Measurements from ENCODE around the gene TUBB4B.

The TUBB4B gene

DNA sequence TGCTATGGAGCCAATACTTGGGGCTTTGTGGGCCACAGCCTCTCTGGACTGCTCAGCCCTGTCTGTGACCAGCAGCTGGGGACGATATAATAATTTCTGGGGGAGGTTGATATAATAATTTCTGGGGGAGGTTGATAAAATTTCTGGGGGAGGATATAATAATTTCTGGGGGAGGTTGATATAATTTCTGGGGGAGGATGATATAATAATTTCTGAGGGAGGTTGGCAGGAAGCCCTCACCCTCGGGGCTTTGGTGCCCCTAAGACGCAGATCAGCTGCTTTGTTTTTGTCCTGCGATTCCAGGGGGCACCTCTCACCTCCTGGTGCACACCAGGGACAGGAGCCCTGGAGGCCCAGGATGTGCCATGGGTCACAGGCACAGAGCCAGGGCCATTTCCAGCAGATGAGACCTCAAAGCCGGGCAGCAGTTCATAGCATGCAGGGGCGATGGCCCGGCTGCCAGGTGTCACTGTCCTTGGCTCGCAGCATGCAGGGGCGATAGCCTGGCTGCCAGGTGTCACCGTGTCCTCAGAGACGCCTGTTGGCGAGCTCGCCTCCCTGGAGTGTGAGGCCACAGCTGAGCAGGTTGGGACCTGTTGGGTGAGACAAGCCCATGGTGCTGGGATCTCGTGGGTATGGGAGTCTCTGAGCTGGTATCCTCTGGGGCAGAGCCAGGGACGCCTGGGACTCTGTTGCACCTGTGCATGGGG is 32.7 kb downstream of the TUBB4B start:
- TF ChIP-seq POLR2AphosphoS5 (IDR thresholded peaks at IDR 0.05; ENCODE audit: low read depth, low read length) (no peak), FOXP2 (optimal IDR thresholded peaks at IDR 0.05; ENCODE audit: borderline replicate concordance, extremely low read depth, extremely low read length, insufficient read depth) (no peak), SIN3A (IDR thresholded peaks at IDR 0.05; ENCODE audit: borderline replicate concordance, insufficient read depth, low read length) (no peak)
- TF ChIP-seq, protein P1, sequence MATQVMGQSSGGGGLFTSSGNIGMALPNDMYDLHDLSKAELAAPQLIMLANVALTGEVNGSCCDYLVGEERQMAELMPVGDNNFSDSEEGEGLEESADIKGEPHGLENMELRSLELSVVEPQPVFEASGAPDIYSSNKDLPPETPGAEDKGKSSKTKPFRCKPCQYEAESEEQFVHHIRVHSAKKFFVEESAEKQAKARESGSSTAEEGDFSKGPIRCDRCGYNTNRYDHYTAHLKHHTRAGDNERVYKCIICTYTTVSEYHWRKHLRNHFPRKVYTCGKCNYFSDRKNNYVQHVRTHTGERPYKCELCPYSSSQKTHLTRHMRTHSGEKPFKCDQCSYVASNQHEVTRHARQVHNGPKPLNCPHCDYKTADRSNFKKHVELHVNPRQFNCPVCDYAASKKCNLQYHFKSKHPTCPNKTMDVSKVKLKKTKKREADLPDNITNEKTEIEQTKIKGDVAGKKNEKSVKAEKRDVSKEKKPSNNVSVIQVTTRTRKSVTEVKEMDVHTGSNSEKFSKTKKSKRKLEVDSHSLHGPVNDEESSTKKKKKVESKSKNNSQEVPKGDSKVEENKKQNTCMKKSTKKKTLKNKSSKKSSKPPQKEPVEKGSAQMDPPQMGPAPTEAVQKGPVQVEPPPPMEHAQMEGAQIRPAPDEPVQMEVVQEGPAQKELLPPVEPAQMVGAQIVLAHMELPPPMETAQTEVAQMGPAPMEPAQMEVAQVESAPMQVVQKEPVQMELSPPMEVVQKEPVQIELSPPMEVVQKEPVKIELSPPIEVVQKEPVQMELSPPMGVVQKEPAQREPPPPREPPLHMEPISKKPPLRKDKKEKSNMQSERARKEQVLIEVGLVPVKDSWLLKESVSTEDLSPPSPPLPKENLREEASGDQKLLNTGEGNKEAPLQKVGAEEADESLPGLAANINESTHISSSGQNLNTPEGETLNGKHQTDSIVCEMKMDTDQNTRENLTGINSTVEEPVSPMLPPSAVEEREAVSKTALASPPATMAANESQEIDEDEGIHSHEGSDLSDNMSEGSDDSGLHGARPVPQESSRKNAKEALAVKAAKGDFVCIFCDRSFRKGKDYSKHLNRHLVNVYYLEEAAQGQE (IDR thresholded peaks at IDR 0.05; ENCODE audit: insufficient read depth in 1 of 2, low read depth in 2 of 2, low read length in 2 of 2) = no peak

DNA sequence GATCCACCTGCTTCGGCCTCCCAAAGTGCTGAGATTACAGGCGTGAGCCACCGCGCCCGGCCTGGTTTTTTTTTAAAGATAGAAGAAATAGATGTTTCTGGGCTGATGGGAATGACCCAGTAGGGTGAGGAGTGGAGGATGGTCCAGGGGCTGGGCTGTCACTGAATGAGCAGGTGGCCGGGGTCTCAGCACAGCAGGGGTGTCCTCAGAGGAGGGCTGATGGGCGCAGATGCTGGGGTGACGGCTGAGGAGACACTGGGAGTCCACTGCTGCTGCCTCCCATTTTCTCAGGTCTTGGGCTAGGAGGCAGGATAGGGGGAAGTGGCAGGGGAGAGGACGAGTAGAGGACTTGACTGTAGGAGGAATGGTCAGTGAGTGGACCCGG is 34.1 kb downstream of the TUBB4B start:
- TF ChIP-seq SIN3A (IDR thresholded peaks at IDR 0.05; ENCODE audit: borderline replicate concordance, insufficient read depth, low read length) (no peak), POLR2AphosphoS5 (IDR thresholded peaks at IDR 0.05; ENCODE audit: low read depth, low read length) (no peak), FOXP2 (optimal IDR thresholded peaks at IDR 0.05; ENCODE audit: borderline replicate concordance, extremely low read depth, extremely low read length, insufficient read depth) (no peak), TAF1 (IDR thresholded peaks at IDR 0.05; ENCODE audit: borderline replicate concordance, insufficient read depth, low read length) (no peak)
- TF ChIP-seq, protein P1 (IDR thresholded peaks at IDR 0.05; ENCODE audit: insufficient read depth in 1 of 2, low read depth in 2 of 2, low read length in 2 of 2) = no peak

DNA sequence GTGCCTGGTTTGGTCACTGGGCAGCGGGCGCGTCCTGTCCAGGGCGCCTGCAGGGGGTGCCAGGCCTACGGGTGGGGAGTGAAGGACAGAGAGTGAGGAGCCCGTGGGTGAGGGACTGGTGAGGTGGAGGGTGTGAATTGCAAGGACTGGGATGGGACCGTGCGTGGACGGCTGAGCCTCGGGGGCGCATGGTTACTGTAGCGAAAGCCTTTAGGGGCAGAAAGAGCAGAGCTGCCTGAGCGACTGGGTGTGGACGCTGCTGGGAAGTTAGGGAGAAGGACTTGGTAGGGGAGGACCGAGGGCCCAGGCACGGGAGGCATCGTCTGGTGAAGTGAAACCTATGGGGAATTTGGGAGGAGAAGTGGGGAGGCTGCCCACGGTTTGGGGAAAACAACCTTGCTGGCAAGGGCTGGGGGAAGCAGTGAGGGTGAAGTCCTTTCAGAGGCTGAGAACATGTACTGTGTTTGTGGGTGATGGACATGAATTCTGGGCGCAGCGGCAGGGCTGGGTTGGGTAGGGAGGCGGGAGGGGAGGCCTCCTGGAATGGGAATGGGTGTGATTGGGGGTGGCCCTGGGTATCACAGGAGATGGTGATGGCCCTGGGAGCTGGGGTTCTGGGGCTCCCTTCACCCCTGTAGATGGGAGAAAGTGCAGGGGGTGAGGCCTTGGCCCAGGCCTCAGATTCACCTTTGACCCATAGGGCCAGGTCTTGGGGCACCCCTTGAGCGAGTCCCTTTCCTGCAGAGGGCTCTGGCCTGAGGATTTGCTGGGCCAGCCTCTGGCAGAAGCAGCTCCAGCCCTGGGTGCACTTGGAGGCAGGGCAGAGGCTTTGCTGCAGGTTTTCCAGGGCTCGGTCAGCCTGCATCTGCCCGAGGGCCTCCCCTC is 34.7 kb downstream of the TUBB4B start:
- TF ChIP-seq POLR2AphosphoS5 (IDR thresholded peaks at IDR 0.05; ENCODE audit: low read depth, low read length) (no peak), TAF1 (IDR thresholded peaks at IDR 0.05; ENCODE audit: borderline replicate concordance, insufficient read depth, low read length) (no peak), FOXP2 (optimal IDR thresholded peaks at IDR 0.05; ENCODE audit: borderline replicate concordance, extremely low read depth, extremely low read length, insufficient read depth) (no peak), SIN3A (IDR thresholded peaks at IDR 0.05; ENCODE audit: borderline replicate concordance, insufficient read depth, low read length) (no peak)
- TF ChIP-seq, protein P1 (IDR thresholded peaks at IDR 0.05; ENCODE audit: insufficient read depth in 1 of 2, low read depth in 2 of 2, low read length in 2 of 2) = no peak

DNA sequence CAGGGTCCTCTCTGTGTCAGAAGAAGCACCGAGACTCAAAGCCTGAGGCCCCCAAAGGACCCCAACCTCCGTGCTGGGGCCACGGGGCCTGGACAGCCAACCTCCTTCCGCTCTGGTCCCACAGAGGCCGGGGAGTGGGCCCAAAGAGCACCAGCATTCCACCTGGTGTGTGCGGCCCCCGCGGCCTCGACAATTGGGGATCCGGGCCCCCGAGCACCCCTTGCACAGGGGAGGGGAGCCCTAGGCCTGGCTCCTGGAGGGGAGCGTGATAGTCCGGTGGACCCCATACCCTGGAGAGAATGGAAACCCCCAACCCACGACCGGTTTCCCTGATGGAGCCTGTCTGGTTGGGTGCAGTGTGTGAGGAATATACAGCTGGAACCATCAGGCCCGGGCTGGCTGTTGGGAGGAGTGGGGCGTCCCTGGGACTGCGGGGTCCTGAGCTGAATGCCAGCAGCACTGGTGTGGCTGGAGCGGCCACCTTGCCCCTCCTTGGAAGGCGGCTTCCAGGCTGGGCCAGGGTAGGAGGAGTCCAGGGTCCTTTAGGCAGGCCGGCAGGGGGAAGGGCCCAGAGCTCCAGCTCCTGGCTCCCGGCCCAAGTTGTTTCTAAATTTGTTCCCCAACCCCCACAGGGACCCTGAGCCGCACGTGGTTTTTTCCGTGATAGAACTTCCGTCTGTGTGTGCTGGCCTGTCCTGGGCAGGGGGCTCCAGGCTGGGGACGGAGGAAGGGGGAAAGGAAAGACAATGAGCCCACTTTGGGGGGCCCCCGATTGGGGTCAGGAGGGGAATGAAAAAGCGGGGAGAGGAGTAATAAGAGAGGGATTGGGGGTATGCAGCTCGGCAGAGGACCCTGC is 35.6 kb downstream of the TUBB4B start:
- TF ChIP-seq TAF1 (IDR thresholded peaks at IDR 0.05; ENCODE audit: borderline replicate concordance, insufficient read depth, low read length) (no peak), FOXP2 (optimal IDR thresholded peaks at IDR 0.05; ENCODE audit: borderline replicate concordance, extremely low read depth, extremely low read length, insufficient read depth) (no peak), SIN3A (IDR thresholded peaks at IDR 0.05; ENCODE audit: borderline replicate concordance, insufficient read depth, low read length) (no peak), POLR2AphosphoS5 (IDR thresholded peaks at IDR 0.05; ENCODE audit: low read depth, low read length) (no peak)
- TF ChIP-seq, protein P1 (IDR thresholded peaks at IDR 0.05; ENCODE audit: insufficient read depth in 1 of 2, low read depth in 2 of 2, low read length in 2 of 2) = no peak

All from PFSK-1 (cell line).